GM19035 (cell line): Measurements from ENCODE around the gene NHSL1.

Experiments
- ATAC-seq: cut with Tn5 transposase; IDR thresholded peaks from one replicate; pipeline ENCODE4 v1.9.1; 2021; ENCODE audit not compliant: unreplicated experiment

Gene NHSL1

DNA sequence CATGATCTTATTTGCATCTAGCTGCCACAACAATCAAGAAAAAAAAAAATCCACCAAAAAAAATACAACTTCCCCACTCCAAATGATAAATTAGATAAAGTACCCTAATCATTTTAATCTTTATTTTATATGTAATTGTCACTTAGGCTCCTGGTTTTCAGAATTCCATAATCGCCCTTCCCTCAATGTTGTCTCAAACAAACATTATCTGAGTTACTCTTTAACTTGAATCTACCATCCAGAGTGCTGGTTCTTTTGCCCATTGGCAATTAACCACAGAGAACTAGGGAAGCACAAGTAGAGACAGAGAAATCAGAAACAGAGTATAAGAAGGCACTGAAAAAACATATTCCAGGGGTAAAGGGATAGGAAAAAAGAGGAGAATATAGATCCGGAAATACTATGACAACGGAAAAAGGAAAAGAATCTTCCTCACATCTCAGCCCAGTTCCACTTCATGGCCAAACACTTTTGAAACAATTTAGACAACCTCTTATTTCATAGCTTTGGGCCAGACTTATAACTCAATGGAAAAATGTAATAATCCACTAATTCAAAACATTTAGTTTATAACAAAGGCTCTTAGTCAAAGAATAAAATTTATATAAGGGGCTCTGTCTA lies 861 bp upstream of the NHSL1 start:
- ATAC-seq = no peak

- no peak for ATAC-seq
Observed at GRCh38 chr6:138498629-138499302, 528 bp downstream of the NHSL1 start.

DNA sequence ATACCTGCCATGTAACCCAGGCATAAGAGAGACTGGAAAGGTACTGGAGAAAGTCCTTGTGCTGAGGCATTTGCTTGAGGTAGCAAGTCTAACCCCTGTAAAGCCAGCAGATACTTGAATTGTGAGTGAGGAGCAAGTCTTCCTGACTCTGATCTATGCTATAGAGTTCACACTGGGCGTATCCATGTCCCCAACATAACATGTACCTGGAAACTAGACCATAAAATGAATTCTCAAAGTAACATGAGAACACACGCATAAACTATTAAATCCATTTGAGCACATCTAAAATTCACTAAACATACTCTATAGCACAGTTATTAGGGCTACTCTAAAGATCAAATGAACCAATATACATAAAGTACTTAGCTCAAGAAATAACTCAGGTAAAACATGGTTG lies 2.0 kb downstream of the NHSL1 start:
- ATAC-seq = no peak

DNA sequence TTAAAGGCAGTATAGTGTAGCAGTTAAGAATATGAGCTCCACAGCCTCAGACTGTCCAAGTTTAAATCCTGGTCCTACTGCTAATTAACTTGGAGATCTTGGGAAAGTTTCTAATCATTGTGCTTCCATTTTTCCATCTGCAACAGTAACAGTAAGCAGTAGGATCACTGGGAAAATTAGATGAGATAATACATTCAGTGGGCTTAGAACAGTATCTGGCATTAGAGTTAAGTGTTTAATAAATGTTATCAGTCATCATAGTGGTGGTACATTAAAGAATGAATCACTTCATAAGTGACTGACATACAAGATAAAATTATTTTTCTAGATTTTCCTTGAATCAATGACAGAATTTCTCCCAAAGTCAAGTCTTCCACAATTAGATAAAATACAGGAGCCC lies 5.0 kb downstream of the NHSL1 start:
- no peak for ATAC-seq

- ATAC-seq = no peak
Observed at GRCh38 chr6:138493413-138493812, 5.9 kb downstream of the NHSL1 start.

GRCh38 chr6:138492871-138493270 lies 6.4 kb downstream of the NHSL1 start:
- no peak for ATAC-seq

DNA sequence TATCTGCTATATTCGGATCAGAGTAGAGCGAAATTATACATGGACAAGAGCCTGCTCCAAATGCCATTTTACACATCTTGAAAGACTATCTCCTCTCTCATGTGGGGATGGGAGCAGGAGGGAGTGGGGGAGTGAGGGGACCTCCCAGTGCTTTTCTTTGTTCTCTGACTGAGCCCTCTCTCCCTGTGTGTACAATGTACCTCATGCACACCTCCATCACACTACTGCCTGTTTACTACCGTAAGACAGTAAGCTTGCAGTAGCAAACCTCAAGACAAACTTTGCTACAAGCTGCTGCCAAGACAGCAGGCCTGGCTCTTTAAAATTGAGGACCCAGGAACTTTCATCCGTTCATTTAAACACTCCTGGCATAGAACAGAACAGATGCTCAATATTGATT lies 7.2 kb downstream of the NHSL1 start:
- no peak for ATAC-seq

- ATAC-seq = no peak
Observed at GRCh38 chr6:138491017-138491416, 8.3 kb downstream of the NHSL1 start.

GRCh38 chr6:138489846-138490245 lies 9.4 kb downstream of the NHSL1 start:
- no peak for ATAC-seq

DNA sequence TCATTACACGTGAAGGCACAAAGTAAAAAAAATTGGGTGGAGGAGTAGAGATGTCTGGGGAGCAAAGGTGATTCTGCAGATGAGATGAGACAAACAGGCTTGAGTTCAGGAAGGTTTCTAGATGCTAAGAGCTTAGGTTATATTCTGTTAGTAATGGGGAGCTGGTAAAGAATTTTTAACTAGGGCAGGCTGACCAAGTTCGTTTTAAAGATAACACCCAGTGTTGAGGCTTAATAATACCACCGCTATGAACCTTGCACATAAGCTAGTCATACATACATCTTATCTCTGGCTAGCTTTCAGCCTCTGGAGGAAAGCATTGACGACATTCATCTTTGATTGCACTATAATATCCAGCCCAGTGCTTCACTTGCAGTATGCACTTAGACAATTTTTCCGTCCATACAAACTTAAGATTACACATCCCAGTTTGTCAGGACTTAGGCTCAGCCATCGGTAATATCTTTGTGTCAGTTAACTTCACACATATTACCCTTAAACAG lies 12.1 kb downstream of the NHSL1 start:
- ATAC-seq = no peak

DNA sequence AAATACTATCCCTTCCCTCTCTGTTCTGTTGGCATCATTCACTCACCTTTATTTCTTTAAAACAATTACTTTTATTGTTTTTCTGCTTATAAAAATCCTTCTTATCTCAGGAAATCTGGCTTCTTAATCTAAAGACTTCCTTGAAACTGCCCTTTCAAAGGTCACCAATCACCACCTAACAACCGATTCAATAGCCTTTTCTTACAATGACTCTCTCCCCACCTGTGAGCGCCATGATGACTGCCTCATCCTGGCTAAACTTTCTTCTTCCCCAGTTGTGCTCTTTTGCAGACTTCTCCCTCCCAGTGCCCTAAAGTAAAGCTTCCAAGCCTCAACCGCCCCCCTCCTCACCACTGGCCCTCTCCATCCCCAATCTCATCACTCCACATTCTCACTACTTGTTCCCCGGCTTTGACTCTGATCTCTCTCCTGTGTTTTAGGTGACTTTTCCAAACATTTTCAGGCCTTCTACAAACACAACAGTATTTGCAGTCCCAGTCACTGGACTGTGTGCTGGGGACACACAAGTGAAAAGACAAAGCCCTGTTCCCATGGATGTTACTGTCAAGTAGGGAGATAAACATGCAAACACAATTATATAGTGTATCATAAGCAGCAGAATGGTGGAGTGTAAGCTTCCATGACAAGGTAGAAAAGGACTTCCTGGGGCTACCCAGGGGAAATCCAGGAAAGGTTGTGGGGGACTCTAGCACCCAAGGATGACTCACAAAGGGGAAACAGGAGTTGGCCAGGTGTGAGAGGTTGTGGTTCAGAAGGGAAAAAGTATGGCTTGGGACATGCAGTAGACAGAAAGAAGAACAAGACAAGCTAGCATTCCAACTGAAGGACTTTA lies 12.8 kb downstream of the NHSL1 start:
- no peak for ATAC-seq

DNA sequence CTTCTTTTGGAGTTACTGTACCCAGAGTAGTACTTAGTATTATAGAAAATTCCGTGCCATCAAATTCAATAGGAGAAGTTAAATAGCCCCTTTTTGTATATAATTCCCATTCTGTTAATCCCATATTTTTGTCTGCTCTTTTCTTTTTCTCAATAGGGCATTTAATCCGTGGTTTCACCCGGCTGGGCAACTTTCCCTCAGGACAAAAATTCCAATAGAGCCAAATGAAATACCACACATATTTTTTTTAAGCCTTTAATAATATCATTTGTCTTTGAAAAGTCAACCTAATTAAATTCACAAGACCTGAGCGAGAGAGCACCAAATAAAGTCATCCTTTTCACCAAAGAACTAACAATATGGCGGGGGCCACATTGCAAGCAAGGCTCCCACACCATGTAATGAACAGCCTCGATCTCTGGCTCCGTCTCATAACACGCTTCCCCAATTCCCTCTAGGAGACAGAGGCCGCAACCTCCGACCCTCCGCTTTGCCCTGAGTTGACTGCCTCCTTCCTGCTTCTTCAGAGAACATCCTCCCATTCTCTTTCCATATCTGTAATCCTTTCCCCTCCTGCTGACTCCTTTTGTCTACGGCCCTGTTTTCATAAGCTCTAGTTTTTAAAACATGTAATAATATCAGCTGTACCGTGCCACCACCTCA lies 13.6 kb downstream of the NHSL1 start:
- ATAC-seq = no peak

DNA sequence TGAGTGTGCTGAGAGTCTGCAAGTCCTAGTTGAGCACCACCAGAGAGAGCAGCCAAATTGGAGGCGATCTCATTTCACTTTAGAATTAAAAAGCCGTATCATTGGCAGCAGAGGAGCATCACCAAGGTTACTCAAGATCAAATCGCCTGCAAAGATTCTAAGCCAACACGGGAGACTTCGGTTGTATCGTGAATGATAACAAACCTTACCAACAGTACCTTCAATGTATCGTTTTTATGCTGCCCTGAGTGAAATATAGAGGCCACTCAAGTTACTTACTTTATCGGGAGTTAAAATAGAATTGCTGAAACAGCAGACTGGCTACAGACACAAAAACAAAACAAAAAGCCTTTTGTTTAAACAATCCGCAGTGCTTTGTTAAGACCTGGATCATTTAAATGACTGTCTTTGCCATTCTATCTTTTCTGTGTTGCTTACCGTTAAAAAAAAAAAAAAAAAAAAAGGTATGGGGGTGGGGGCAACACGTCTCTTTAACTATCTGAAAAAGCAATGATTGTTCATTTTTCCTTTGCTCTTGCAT lies 14.2 kb downstream of the NHSL1 start:
- no peak for ATAC-seq

- ATAC-seq = no peak
Observed at GRCh38 chr6:138484018-138484731, 15.1 kb downstream of the NHSL1 start.

GRCh38 chr6:138482816-138483215 lies 16.5 kb downstream of the NHSL1 start:
- ATAC-seq = no peak

DNA sequence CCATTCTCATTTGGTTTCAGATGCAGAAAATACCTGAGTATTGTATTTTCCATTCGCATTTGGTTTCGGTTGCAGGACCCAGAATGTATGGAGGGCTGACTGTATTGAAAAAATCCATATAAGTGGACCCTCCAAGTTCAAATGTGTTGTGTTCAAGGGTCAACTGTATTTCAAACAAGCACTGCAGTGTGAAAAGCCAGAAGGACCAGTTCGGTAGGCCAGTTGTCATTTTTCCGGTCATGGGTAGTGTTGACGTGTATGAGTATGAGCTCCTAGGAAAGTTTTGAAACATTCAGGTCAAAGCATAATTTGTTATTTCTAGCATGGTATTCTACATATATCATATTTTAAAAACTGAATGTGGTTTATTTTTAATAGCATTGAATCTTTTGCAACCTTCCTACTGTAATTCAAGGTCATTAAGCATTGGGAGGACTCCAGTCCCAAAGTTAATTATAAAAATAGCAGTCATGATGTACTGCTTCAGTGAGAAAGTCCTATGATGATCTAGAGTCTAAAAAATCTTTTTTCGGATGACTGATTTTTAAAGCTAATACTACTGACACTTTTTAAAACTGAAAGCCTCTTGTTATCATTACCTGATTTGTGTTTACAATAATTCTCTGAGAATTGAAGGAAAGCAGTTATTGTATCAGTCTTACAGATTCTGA lies 18.9 kb downstream of the NHSL1 start:
- no peak for ATAC-seq

DNA sequence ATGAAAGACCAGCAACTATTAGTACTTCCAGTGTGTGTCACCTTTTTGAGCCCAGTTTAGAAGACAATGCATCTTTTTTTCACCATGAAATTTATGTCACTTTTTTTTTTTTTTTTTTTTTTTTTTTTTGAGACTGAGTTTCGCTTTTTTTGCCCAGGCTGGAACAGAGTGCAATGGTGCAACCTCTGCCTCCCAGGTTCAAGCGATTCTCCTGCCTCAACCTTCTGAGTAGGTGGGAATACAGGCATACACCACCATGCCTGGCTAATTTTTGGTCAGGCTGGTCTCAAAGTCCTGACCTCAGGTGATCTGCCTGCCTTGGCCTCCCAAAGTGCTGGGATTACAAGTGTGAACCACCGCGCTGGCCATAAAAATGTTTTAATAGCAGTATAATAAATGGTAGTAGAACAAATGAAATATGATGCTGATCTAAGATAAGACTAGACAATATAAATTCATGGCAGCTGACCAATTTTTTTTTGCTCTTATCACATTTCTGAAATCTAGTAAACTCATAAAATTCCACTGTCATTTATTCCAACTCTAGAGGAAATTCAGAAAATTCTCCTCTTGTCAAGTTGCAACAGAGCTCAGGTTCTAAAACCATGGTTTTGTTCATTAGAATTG lies 21.3 kb downstream of the NHSL1 start:
- ATAC-seq = no peak

DNA sequence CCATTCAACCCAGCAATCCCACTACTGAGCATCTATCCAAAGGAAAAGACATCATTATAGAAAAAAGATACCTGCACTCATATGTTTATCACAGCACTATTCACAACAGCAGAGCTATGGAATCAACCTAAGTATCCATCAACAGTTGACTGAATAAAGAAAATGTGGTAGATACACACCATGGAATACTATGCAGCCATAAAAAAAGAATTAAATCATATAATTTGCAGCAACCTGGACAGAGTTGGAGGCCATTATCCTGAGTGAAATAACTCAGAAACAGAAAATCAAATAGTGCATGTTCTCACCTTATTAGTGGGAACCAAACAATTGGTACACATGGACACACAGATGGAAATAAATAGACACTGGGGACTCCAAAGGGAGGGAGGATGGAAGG lies 23.2 kb downstream of the NHSL1 start:
- no peak for ATAC-seq

GRCh38 chr6:138473144-138473543 lies 26.1 kb downstream of the NHSL1 start:
- no peak for ATAC-seq
